Stomach (tissue), 9 donors: ENCODE data around the gene PAN3. TPM values are rescaled to one million over a fixed set of nuclear protein-coding genes. Genes with fewer than 3 reads are reported as not detected.

Source experiments
- DNase-seq, 2 donors: peaks; one replicate each; pipeline versions ENCODE4 v3.0.0 to v3.0.0-alpha.2; 2013 to 2019
- H3K27ac ChIP-seq, 5 donors: fragments of 200-600 bp in 4 of 5; sonication (generic) in 4 of 5; one replicate each; pipeline ENCODE4 v1.5.1; 2013 to 2019; ENCODE audit warnings: mild to moderate bottlenecking in 1 of 5, moderate library complexity in 1 of 5
- H3K27me3 ChIP-seq, 3 donors: fragments of 200-600 bp; sonication (generic); one replicate each; pipeline ENCODE4 v1.5.1; 2017 to 2019; ENCODE audit warnings: mixed run types in 1 of 3
- H3K36me3 ChIP-seq, 4 donors: fragments of 200-600 bp; sonication (generic); 1 replicate in 3 of 4; 2 replicates in 1 of 4; pipeline ENCODE4 v1.5.1; 2016 to 2019
- H3K4me1 ChIP-seq, 4 donors: fragments of 200-600 bp; sonication (generic); one replicate each; pipeline ENCODE4 v1.5.1; 2016 to 2019
- H3K4me3 ChIP-seq, 4 donors: fragments of 200-600 bp; sonication (generic) in 3 of 4; one replicate each; pipeline ENCODE4 v1.5.1; 2016 to 2019; ENCODE audit warnings: mild to moderate bottlenecking in 1 of 4
- H3K9me3 ChIP-seq, 4 donors: fragments of 200-600 bp; sonication (generic); one replicate each; pipeline ENCODE4 v1.5.1; 2016 to 2019
- EP300 ChIP-seq: sonication (generic); formaldehyde crosslinking; IDR thresholded peaks from one replicate; pipeline ENCODE4 v1.6.1; 2017; ENCODE audit warnings: antibody characterized with exemption
- POLR2A ChIP-seq, 4 donors: fragments of 450-650 bp; IDR thresholded peaks; one replicate each; pipeline ENCODE4 v1.6.1; 2016; ENCODE audit warnings: antibody characterized with exemption in 4 of 4, control low read depth in 2 of 4, mild to moderate bottlenecking in 1 of 4, moderate library complexity in 1 of 4
- POLR2AphosphoS5 ChIP-seq, 3 donors: sonication (generic); formaldehyde crosslinking; IDR thresholded peaks; one replicate each; pipeline ENCODE4 v1.6.1; 2016; ENCODE audit warnings: antibody characterized with exemption in 3 of 3
- WGBS, 5 donors: extraction: QIAGEN DNeasy Blood & Tissue Kit in 3 of 5; methylation state at CpG; one replicate each; pipeline versions ENCODE4 v1.1.5 to v1.1.7; 2013 to 2018; 5-methylcytosine and 5-hydroxymethylcytosine counted together
- intact Hi-C: fragments of 100-400 bp; cut with DNase I; formaldehyde crosslinking; loops from one replicate; pipeline ENCODE4 v1.15.1; 2023; ENCODE audit warnings: low total_unique reads
- polyA plus RNA-seq, 3 donors: library from polyadenylated mRNA; stranded (reverse); fragments of 200-250 nt; gene quantifications; one replicate each; pipeline ENCODE4 v1.2.3, GENCODE V29; 2013
- total RNA-seq, 5 donors: library from RNA; depleted of rRNA; stranded (reverse); fragments of >200 nt; gene quantifications; one replicate each; pipeline versions ENCODE4 v1.1.0 to v1.2.3, GENCODE V29; 2014 to 2016
- TF ChIP-seq, protein P1 (sequence below), 7 experiments: fragments of 450-650 bp in 4 of 7; fragments of 200-600 bp in 3 of 7; sonication (generic) in 3 of 7; IDR thresholded peaks; one replicate each; pipeline ENCODE4 v1.5.1; 2016 to 2019; ENCODE audit warnings: antibody characterized with exemption in 7 of 7, control low read depth in 2 of 7, mild to moderate bottlenecking in 1 of 7
- donor health status: healthy with polysubstance abuse.
- donor health status: Bipolar disorder and iron deficiency.
- donor health status: healthy.

Gene PAN3
- total and polyA plus RNA-seq, 8 donors = 3.9 to 68.1 (median 26.0) TPM

DNA sequence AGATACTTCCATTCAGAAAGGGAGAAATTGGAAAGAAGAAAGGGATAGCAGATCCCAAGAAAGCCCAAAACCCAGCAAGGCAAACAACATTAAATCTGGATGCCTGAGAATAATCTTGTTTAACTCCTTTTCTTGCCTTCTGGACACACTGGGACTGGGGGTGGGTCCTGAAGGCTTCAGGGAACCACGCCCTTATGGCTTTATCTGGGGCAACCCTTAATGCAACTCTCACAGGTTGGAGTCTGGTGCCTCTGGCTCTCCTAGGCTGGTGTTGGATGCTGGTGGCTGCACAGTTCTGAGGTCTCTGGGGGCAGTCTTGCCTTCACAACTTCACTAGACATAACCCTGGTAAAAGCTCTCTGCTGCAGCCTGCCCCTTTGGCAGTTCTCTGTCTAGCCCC is 27.9 kb downstream of the PAN3 start:
- H3K9me3 ChIP-seq = no peaks in the 10 kb centered on the region
- H3K4me3 ChIP-seq = no peak overlapping the region
- 75 to 91% (median 88%) methylated on average over 1 of the region's 1 CpG for WGBS, 5 donors
- intact Hi-C loops = no loop called here
- no peaks in the 10 kb centered on the region for H3K27me3 ChIP-seq
- H3K4me1 ChIP-seq = peaks cover 4 to 35% (median 13%) of the 10 kb centered on the region in 4 donors
- DNase-seq = peak in 1 of 2 donors; percentile 5
- H3K27ac ChIP-seq = no peak overlapping the region
- no peak for TF ChIP-seq POLR2AphosphoS5 (IDR thresholded peaks at IDR 0.05)
- TF ChIP-seq EP300 = no peak
- TF ChIP-seq, protein P1, sequence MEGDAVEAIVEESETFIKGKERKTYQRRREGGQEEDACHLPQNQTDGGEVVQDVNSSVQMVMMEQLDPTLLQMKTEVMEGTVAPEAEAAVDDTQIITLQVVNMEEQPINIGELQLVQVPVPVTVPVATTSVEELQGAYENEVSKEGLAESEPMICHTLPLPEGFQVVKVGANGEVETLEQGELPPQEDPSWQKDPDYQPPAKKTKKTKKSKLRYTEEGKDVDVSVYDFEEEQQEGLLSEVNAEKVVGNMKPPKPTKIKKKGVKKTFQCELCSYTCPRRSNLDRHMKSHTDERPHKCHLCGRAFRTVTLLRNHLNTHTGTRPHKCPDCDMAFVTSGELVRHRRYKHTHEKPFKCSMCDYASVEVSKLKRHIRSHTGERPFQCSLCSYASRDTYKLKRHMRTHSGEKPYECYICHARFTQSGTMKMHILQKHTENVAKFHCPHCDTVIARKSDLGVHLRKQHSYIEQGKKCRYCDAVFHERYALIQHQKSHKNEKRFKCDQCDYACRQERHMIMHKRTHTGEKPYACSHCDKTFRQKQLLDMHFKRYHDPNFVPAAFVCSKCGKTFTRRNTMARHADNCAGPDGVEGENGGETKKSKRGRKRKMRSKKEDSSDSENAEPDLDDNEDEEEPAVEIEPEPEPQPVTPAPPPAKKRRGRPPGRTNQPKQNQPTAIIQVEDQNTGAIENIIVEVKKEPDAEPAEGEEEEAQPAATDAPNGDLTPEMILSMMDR (IDR thresholded peaks at IDR 0.05) = no peak
- TF ChIP-seq POLR2A (IDR thresholded peaks at IDR 0.05) = no peak
- H3K36me3 ChIP-seq = no peaks in the 10 kb centered on the region

DNA sequence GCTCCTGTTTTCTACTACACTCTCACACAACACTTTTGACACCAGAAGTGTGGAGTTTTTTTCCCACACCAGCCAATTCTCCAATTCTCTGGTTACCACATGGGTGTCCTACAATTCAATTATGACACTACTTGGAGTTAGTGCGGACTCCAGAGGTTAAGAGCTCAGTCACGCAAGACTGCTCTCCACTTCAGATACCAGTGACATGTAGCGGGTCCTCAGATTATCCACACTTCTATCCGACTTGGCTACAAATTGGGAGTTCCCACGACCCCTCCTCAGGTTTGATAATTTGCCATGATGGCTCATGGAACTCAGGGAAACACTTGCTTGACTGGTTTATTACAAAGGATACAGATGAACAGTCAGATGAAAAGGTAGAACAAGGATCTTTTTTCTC is 32.9 kb downstream of the PAN3 start:
- DNase-seq = no peak
- H3K36me3 ChIP-seq = peaks cover 0 to 14% (median 7%) of the 10 kb centered on the region in 4 donors
- intact Hi-C loops = no loop called here
- H3K27ac ChIP-seq = no peak overlapping the region
- no peak overlapping the region for H3K4me3 ChIP-seq
- TF ChIP-seq EP300 (no peak), POLR2AphosphoS5 (IDR thresholded peaks at IDR 0.05) (no peak), POLR2A (IDR thresholded peaks at IDR 0.05) (no peak)
- TF ChIP-seq, protein P1 (IDR thresholded peaks at IDR 0.05) = no peak
- H3K4me1 ChIP-seq = peaks cover 0 to 8% (median 2%) of the 10 kb centered on the region in 4 donors
- WGBS, 5 donors = 92 to 96% (median 93%) methylated on average over 5 of the region's 5 CpGs
- H3K27me3 ChIP-seq = no peaks in the 10 kb centered on the region
- no peaks in the 10 kb centered on the region for H3K9me3 ChIP-seq

DNA sequence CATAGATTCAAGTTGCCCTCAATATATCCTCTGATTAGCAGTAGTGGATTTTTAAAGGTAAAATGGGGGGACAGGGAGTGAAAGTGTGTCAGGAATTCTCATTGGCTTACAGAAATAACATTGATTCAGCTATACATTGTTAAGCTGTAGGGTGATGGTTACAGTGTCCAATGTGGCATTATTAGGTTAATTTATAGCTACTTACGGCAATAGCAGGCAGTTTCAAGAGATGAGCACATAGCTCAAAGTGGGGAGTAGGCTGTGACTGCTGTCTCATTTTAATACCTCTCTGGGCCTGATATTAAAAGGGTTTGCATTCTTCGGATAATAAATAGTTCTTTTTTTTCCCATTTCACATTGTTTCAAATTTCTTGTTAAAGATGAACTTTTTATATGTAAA is 34.6 kb downstream of the PAN3 start:
- TF ChIP-seq POLR2A (IDR thresholded peaks at IDR 0.05) (no peak), POLR2AphosphoS5 (IDR thresholded peaks at IDR 0.05) (no peak), EP300 (no peak)
- TF ChIP-seq, protein P1 (IDR thresholded peaks at IDR 0.05) = no peak
- intact Hi-C loops = no loop called here

DNA sequence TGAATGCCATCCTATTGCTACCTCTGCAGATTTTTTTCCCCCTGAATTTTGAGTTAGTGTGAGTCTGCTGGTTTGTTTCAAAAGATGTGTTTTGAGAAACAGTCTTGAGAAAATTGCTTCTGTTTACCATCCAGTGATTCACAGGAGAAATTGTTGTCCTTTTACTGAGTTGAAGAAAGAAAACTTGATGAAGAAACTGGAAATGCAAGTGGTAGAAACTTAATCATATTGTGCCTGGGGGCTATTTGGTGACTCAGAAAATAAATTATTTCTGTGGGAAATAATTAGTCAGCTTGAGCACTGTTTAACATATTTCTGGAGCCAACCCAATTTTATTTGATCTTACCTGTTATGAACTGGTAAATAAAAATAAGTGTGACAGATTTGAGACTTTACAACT is 35.4 kb downstream of the PAN3 start:
- Histone ChIP-seq H3K9me3 (no peaks in the 10 kb centered on the region), H3K4me1 (peaks cover 0 to 8% (median 2%) of the 10 kb centered on the region in 4 donors), H3K27me3 (no peaks in the 10 kb centered on the region), H3K27ac (no peak overlapping the region), H3K36me3 (peaks cover 4 to 33% (median 15%) of the 10 kb centered on the region in 4 donors), H3K4me3 (no peak overlapping the region)
- no peak for DNase-seq
- intact Hi-C loops = no loop called here
- TF ChIP-seq EP300 (no peak), POLR2AphosphoS5 (IDR thresholded peaks at IDR 0.05) (no peak), POLR2A (IDR thresholded peaks at IDR 0.05) (no peak)
- TF ChIP-seq, protein P1 (IDR thresholded peaks at IDR 0.05) = no peak

More for the DNA sequence above, 34.6 kb downstream of the PAN3 start:
- Histone ChIP-seq H3K36me3 (peaks cover 4 to 30% (median 15%) of the 10 kb centered on the region in 4 donors), H3K9me3 (no peaks in the 10 kb centered on the region), H3K27ac (no peak overlapping the region), H3K27me3 (no peaks in the 10 kb centered on the region), H3K4me3 (no peak overlapping the region), H3K4me1 (peaks cover 0 to 8% (median 2%) of the 10 kb centered on the region in 4 donors)
- WGBS, 5 donors = 43 to 50% (median 49%) methylated on average over 2 of the region's 2 CpGs
- DNase-seq = no peak
